CD8-positive, alpha-beta memory T cell (primary cell): ENCODE data around the gene DTX1. TPM values are rescaled to one million over a fixed set of nuclear protein-coding genes. Genes with fewer than 3 reads are reported as not detected.

Experiments
- CTCF ChIA-PET: fragments of 350-600 bp; sonication (Branson Sonifier 250); formaldehyde crosslinking; loops from one replicate; lab custom pipeline; 2021; ENCODE audit warnings: antibody characterized with exemption; lab: Charles Lee
- POLR2A ChIA-PET: fragments of 350-600 bp; sonication (Branson Sonifier 250); formaldehyde crosslinking; loops from one replicate; lab custom pipeline; 2021; ENCODE audit warnings: antibody characterized with exemption; lab: Charles Lee
- DNase-seq, 5 donors: peaks; one replicate each; pipeline versions ENCODE4 v3.0.0 to v3.0.0-alpha.2; 2020 to 2022; ENCODE audit warnings: mixed read lengths in 1 of 5
- H3K27ac ChIP-seq: one replicate; pipeline ENCODE4 v1.7.0; 2013; ENCODE audit warnings: low read depth, mild to moderate bottlenecking, low read length, moderate library complexity
- H3K27me3 ChIP-seq: 2 replicates; pipeline ENCODE4 v1.7.0; 2013; ENCODE audit warnings: low read length, mild to moderate bottlenecking; ENCODE audit not compliant: insufficient read depth, poor library complexity, severe bottlenecking
- H3K36me3 ChIP-seq: 2 replicates; pipeline ENCODE4 v1.7.0; 2013; ENCODE audit warnings: mild to moderate bottlenecking, low read length, moderate library complexity; ENCODE audit not compliant: insufficient read depth
- H3K4me1 ChIP-seq: 2 replicates; pipeline ENCODE4 v1.7.0; 2013; ENCODE audit warnings: mild to moderate bottlenecking, low read length, moderate library complexity; ENCODE audit not compliant: insufficient read depth
- H3K4me3 ChIP-seq: 2 replicates; pipeline ENCODE4 v1.7.0; 2013; ENCODE audit warnings: mild to moderate bottlenecking, low read length
- H3K9me3 ChIP-seq: 2 replicates; pipeline ENCODE4 v1.7.0; 2013; ENCODE audit warnings: mild to moderate bottlenecking, low read length
- H3K27ac Mint-ChIP-seq, 8 donors: one replicate each; pipeline ENCODE4 v1.8.0; 2020 to 2021; ENCODE audit warnings: mixed read lengths in 8 of 8, mild to moderate bottlenecking in 6 of 8, inconsistent platforms in 3 of 8, moderate library complexity in 3 of 8
- H3K27me3 Mint-ChIP-seq, 2 donors: one replicate each; pipeline ENCODE4 v1.8.0; 2020 to 2021; ENCODE audit warnings: mixed read lengths in 2 of 2, mild to moderate bottlenecking in 1 of 2, moderate library complexity in 1 of 2
- H3K36me3 Mint-ChIP-seq, 3 donors: one replicate each; pipeline ENCODE4 v1.8.0; 2020 to 2021; ENCODE audit warnings: mixed read lengths in 3 of 3, inconsistent platforms in 1 of 3, mild to moderate bottlenecking in 1 of 3
- H3K4me1 Mint-ChIP-seq, 3 donors: one replicate each; pipeline ENCODE4 v1.8.0; 2020 to 2021; ENCODE audit warnings: mixed read lengths in 3 of 3, inconsistent platforms in 1 of 3, mild to moderate bottlenecking in 1 of 3
- H3K4me3 Mint-ChIP-seq, 7 donors: one replicate each; pipeline ENCODE4 v1.8.0; 2020 to 2021; ENCODE audit warnings: mixed read lengths in 7 of 7, mild to moderate bottlenecking in 6 of 7, moderate library complexity in 4 of 7, inconsistent platforms in 2 of 7
- H3K9me3 Mint-ChIP-seq, 5 donors: one replicate each; pipeline ENCODE4 v1.8.0; 2020 to 2022; ENCODE audit warnings: mixed read lengths in 5 of 5, mild to moderate bottlenecking in 3 of 5, moderate library complexity in 2 of 5, inconsistent platforms in 1 of 5
- polyA plus RNA-seq: library from polyadenylated mRNA; unstranded; fragments of 300-500 nt; fragmentation: Illumina TruSeq; gene quantifications from one replicate; pipeline ENCODE4 v1.2.3, GENCODE V29; 2021
- total RNA-seq, 2 experiments: library from RNA; stranded (reverse); gene quantifications; one replicate each; pipeline ENCODE4 v1.2.3, GENCODE V29; 2021

DTX1 gene
- total and polyA plus RNA-seq, 3 experiments from 2014 or later: 0.98 to 2.2 (median 2.0) TPM

GRCh38 chr12:113134521-113134951, 78.0 kb downstream of the DTX1 start:
- peaks cover 3 to 21% (median 12%) of the 10 kb centered on the region in 3 donors for H3K4me1 Mint-ChIP-seq
- no peaks in the 10 kb centered on the region for H3K36me3 Mint-ChIP-seq
- peaks cover 9 to 19% of the 10 kb centered on the region in 2 donors for H3K27me3 Mint-ChIP-seq
- H3K27ac ChIP-seq: no peak overlapping the region
- POLR2A ChIA-PET: no interaction called here
- peak overlapping the region in 1 of 7 donors; percentile 48 for H3K4me3 Mint-ChIP-seq
- H3K4me3 ChIP-seq: no peak overlapping the region
- H3K4me1 ChIP-seq: peaks cover 14% of the 10 kb centered on the region
- H3K9me3 Mint-ChIP-seq: no peaks in the 10 kb centered on the region
- H3K36me3 ChIP-seq: no peaks in the 10 kb centered on the region
- H3K27me3 ChIP-seq: no peaks in the 10 kb centered on the region
- H3K27ac Mint-ChIP-seq: peak overlapping the region in 1 of 8 donors; percentile 66
- CTCF ChIA-PET: interaction anchor here (1.1 to 1.7 kb wide), 3 partner anchors 20 to 86 kb away, joined by 3 to 4 read pairs (median 3); no protein-coding TSS in a partner anchor
- no peaks in the 10 kb centered on the region for H3K9me3 ChIP-seq
- DNase-seq: no peak

- H3K27ac ChIP-seq: no peak within 1 kb of the TSS
- Mint-ChIP-seq H3K4me1 (peaks cover 3 to 21% (median 12%) of the 10 kb centered on the region in 3 donors), H3K36me3 (no peaks in the 10 kb centered on the region), H3K27ac (peak within 1 kb of the TSS in 7 of 8 donors; percentile 34 to 95 (median 91)), H3K4me3 (peak within 1 kb of the TSS; percentile 63 to 81 (median 77)), H3K9me3 (no peaks in the 10 kb centered on the region), H3K27me3 (peaks cover 9 to 19% of the 10 kb centered on the region in 2 donors)
- CTCF ChIA-PET: interaction anchor here (1.7 kb wide), 1 partner anchor 21 kb away, joined by 3 read pairs; no protein-coding TSS in a partner anchor
- DNase-seq: peak; percentile 56 to 69 (median 66)
- no peaks in the 10 kb centered on the region for H3K27me3 ChIP-seq
- peaks cover 14% of the 10 kb centered on the region for H3K4me1 ChIP-seq
- POLR2A ChIA-PET: interaction anchor here (0.5 kb wide), 1 partner anchor 100 kb away, joined by 3 read pairs; no protein-coding TSS in a partner anchor
- H3K4me3 ChIP-seq: peak within 1 kb of the TSS; percentile 48
- no peaks in the 10 kb centered on the region for H3K9me3 ChIP-seq
- no peaks in the 10 kb centered on the region for H3K36me3 ChIP-seq
Measured at GRCh38 chr12:113135178-113136127, 78.9 kb downstream of the DTX1 start, which contains the start of gene RASAL1. Gene RASAL1, minus strand, starts transcription at chr12:113135761. Its CDS starts 299 bp downstream, at chr12:113135462.

GRCh38 chr12:113136128-113136989, 79.8 kb downstream of the DTX1 start:
- peak overlapping the region; percentile 63 to 81 (median 77) for H3K4me3 Mint-ChIP-seq
- Histone ChIP-seq H3K27ac (no peak overlapping the region), H3K4me3 (peak overlapping the region; percentile 48), H3K36me3 (no peaks in the 10 kb centered on the region), H3K4me1 (peaks cover 14% of the 10 kb centered on the region), H3K9me3 (no peaks in the 10 kb centered on the region), H3K27me3 (no peaks in the 10 kb centered on the region)
- peak overlapping the region in 7 of 8 donors; percentile 34 to 95 (median 91) for H3K27ac Mint-ChIP-seq
- peaks cover 9 to 19% of the 10 kb centered on the region in 2 donors for H3K27me3 Mint-ChIP-seq
- H3K9me3 Mint-ChIP-seq: no peaks in the 10 kb centered on the region
- ChIA-PET CTCF (interaction anchor here (3.1 kb wide), 1 partner anchor 17 kb away, joined by 8 read pairs; no protein-coding TSS in a partner anchor), POLR2A (interaction anchor here (0.5 kb wide), 1 partner anchor 101 kb away, joined by 3 read pairs; no protein-coding TSS in a partner anchor)
- H3K36me3 Mint-ChIP-seq: no peaks in the 10 kb centered on the region
- peak; percentile 33 to 64 (median 48) for DNase-seq
- H3K4me1 Mint-ChIP-seq: peaks cover 3 to 21% (median 12%) of the 10 kb centered on the region in 3 donors

GRCh38 chr12:113136990-113137511, 80.5 kb downstream of the DTX1 start:
- Histone ChIP-seq H3K9me3 (no peaks in the 10 kb centered on the region), H3K27ac (no peak overlapping the region), H3K36me3 (no peaks in the 10 kb centered on the region), H3K4me1 (peaks cover 14% of the 10 kb centered on the region), H3K27me3 (no peaks in the 10 kb centered on the region), H3K4me3 (no peak overlapping the region)
- Mint-ChIP-seq H3K27me3 (peaks cover 9 to 19% of the 10 kb centered on the region in 2 donors), H3K9me3 (no peaks in the 10 kb centered on the region), H3K4me1 (peaks cover 3 to 21% (median 12%) of the 10 kb centered on the region in 3 donors), H3K4me3 (peak overlapping the region in 2 of 7 donors; percentile 23 to 81), H3K27ac (peak overlapping the region in 1 of 8 donors; percentile 61), H3K36me3 (no peaks in the 10 kb centered on the region)
- ChIA-PET POLR2A (no interaction called here), CTCF (interaction anchor here (1.3 to 3.1 kb wide), 2 partner anchors 16 to 94 kb away, joined by 3 to 8 read pairs; no protein-coding TSS in a partner anchor)
- DNase-seq: no peak

- DNase-seq: no peak
- peak overlapping the region in 1 of 8 donors; percentile 3 for H3K27ac Mint-ChIP-seq
- H3K4me1 ChIP-seq: peaks cover 14% of the 10 kb centered on the region
- H3K36me3 Mint-ChIP-seq: no peaks in the 10 kb centered on the region
- H3K27me3 ChIP-seq: no peaks in the 10 kb centered on the region
- H3K9me3 ChIP-seq: no peaks in the 10 kb centered on the region
- H3K4me3 Mint-ChIP-seq: no peak overlapping the region
- H3K4me3 ChIP-seq: no peak overlapping the region
- peaks cover 3 to 21% (median 12%) of the 10 kb centered on the region in 3 donors for H3K4me1 Mint-ChIP-seq
- peaks cover 9 to 19% of the 10 kb centered on the region in 2 donors for H3K27me3 Mint-ChIP-seq
- no peaks in the 10 kb centered on the region for H3K36me3 ChIP-seq
- H3K27ac ChIP-seq: no peak overlapping the region
- POLR2A ChIA-PET: interaction anchor here (0.6 kb wide), 1 partner anchor 124 kb away, joined by 3 read pairs; no protein-coding TSS in a partner anchor
- no peaks in the 10 kb centered on the region for H3K9me3 Mint-ChIP-seq
- CTCF ChIA-PET: interaction anchor here (1.3 to 3.1 kb wide), 2 partner anchors 15 to 95 kb away, joined by 3 to 8 read pairs; no protein-coding TSS in a partner anchor
Measured at GRCh38 chr12:113137861-113138783, 81.6 kb downstream of the DTX1 start.

- Histone ChIP-seq H3K27ac (no peak overlapping the region), H3K36me3 (no peaks in the 10 kb centered on the region), H3K27me3 (no peaks in the 10 kb centered on the region), H3K4me1 (peaks cover 14% of the 10 kb centered on the region), H3K9me3 (no peaks in the 10 kb centered on the region), H3K4me3 (no peak overlapping the region)
- no peaks in the 10 kb centered on the region for H3K36me3 Mint-ChIP-seq
- H3K9me3 Mint-ChIP-seq: no peaks in the 10 kb centered on the region
- no peak for DNase-seq
- peak overlapping the region in 1 of 8 donors; percentile 3 for H3K27ac Mint-ChIP-seq
- no peak overlapping the region for H3K4me3 Mint-ChIP-seq
- CTCF ChIA-PET: interaction anchor here (3.1 kb wide), 1 partner anchor 14 kb away, joined by 8 read pairs; no protein-coding TSS in a partner anchor
- POLR2A ChIA-PET: no interaction called here
- peaks cover 9 to 19% of the 10 kb centered on the region in 2 donors for H3K27me3 Mint-ChIP-seq
- H3K4me1 Mint-ChIP-seq: peaks cover 3 to 21% (median 12%) of the 10 kb centered on the region in 3 donors
Measured at GRCh38 chr12:113138826-113139225, 82.3 kb downstream of the DTX1 start.
